HepG2 (cell line): Measurements from ENCODE around the gene SCFD2. TPM values are rescaled to one million over a fixed set of nuclear protein-coding genes. Genes with fewer than 3 reads are reported as not detected.

ENCODE experiments used
- ATAC-seq: fragments of 200-7000 bp; cut with Tn5 transposase; 3 replicates; pipeline ENCODE4 v1.9.1; 2020; ENCODE audit warnings: mild to moderate bottlenecking, moderate library complexity
- BruUV-seq: library from RNA; stranded (reverse); fragments of 400-500 nt; replicated peaks from 2 replicates; lab custom pipeline; 2021; lab: Mats Ljungman, UMichigan
- CTCF ChIA-PET: fragments of 300-600 bp; formaldehyde crosslinking; extraction: SDS; loops from one replicate; lab custom pipeline; 2021; ENCODE audit warnings: low total read pairs, inconsistent platforms, low intra/inter-chr PET ratio; lab: Yijun Ruan, JAX
- POLR2A ChIA-PET: fragments of 350-600 bp; sonication (Branson Sonifier 250); formaldehyde crosslinking; loops from one replicate; lab custom pipeline; 2020; ENCODE audit warnings: antibody characterized with exemption, inconsistent platforms; lab: Yijun Ruan, JAX
- DNase-seq: peaks from one replicate; pipeline ENCODE4 v3.0.0-alpha.2; 2015; ENCODE audit warnings: low spot score
- FAIRE-seq: peaks from 3 replicates; lab custom pipeline; 2011; peaks lifted over from hg19 to GRCh38; lab: Jason Lieb, UNC
- H2AFZ ChIP-seq: one replicate; pipeline ENCODE4 v1.6.1; 2011; ENCODE audit warnings: low read length, inconsistent platforms
- H3K27ac ChIP-seq: fragments of 300-600 bp; 3 replicates; pipeline ENCODE4 v1.8.0; 2011; ENCODE audit warnings: mixed run types, mild to moderate bottlenecking, mixed read lengths, low read length, inconsistent platforms; ENCODE audit not compliant: insufficient read depth; ENCODE audit errors: extremely low read length
- H3K27me3 ChIP-seq, 2 experiments: fragments of 200-600 bp in 1 of 2; 2 replicates in 1 of 2; 3 replicates in 1 of 2; pipeline versions ENCODE4 v1.6.0 to v1.8.0; 2011; ENCODE audit warnings: low read length in 2 of 2, mild to moderate bottlenecking in 2 of 2, moderate library complexity in 2 of 2, inconsistent platforms in 1 of 2; ENCODE audit not compliant: insufficient read depth in 2 of 2, control insufficient read depth in 1 of 2
- H3K36me3 ChIP-seq, 2 experiments: fragments of 200-600 bp in 1 of 2; replicated peaks in 1 of 2; 2 replicates in 1 of 2; 3 replicates in 1 of 2; pipeline versions ENCODE4 v1.5.1 to v1.8.0; 2011; ENCODE audit warnings: low read length in 2 of 2, inconsistent platforms in 1 of 2; ENCODE audit not compliant: insufficient read depth in 2 of 2, control insufficient read depth in 1 of 2
- H3K4me1 ChIP-seq: 2 replicates; pipeline ENCODE4 v1.5.1; 2012; ENCODE audit warnings: low read length, inconsistent platforms; ENCODE audit not compliant: insufficient read depth
- H3K4me2 ChIP-seq: 2 replicates; pipeline ENCODE4 v1.6.0; 2011; ENCODE audit warnings: low read depth, low read length, inconsistent platforms
- H3K4me3 ChIP-seq, 3 experiments: fragments of 200-600 bp in 1 of 3; sonication (generic), shearing (Covaris generic) in 1 of 3; replicated peaks in 1 of 3; 2 replicates each; pipeline ENCODE4 v1.5.1; 2011 to 2016; ENCODE audit warnings: low read length in 3 of 3, inconsistent platforms in 2 of 3, low read depth in 2 of 3, mild to moderate bottlenecking in 2 of 3, control low read depth in 1 of 3, mixed read lengths in 1 of 3; ENCODE audit not compliant: insufficient read depth in 1 of 3
- H3K79me2 ChIP-seq: one replicate; pipeline ENCODE4 v1.6.1; 2011; ENCODE audit warnings: low read length, inconsistent platforms; ENCODE audit not compliant: insufficient read depth
- H3K9ac ChIP-seq: 2 replicates; pipeline ENCODE4 v1.6.0; 2011; ENCODE audit warnings: mild to moderate bottlenecking, low read depth, low read length, inconsistent platforms; ENCODE audit not compliant: insufficient read depth
- H3K9me3 ChIP-seq: 2 replicates; pipeline ENCODE4 v1.5.1; 2012; ENCODE audit warnings: mild to moderate bottlenecking, low read length
- H4K20me1 ChIP-seq: 2 replicates; pipeline ENCODE4 v1.6.0; 2011; ENCODE audit warnings: inconsistent platforms, mild to moderate bottlenecking, low read length, moderate library complexity; ENCODE audit not compliant: insufficient read depth
- EHMT2 ChIP-seq: fragments of 200-600 bp; sonication (generic); IDR thresholded peaks from 2 replicates; pipeline ENCODE4 v1.7.0; 2017; ENCODE audit warnings: antibody characterized with exemption, low read depth, low read length, borderline replicate concordance
- FIP1L1 ChIP-seq: fragments of 200-400 bp; formaldehyde crosslinking; IDR thresholded peaks from 2 replicates; pipeline ENCODE4 v1.6.1; 2018; ENCODE audit warnings: low read depth, mild to moderate bottlenecking, low read length, moderate library complexity, borderline replicate concordance; ENCODE audit not compliant: insufficient read depth
- FOXJ3 ChIP-seq: sonication (generic); formaldehyde crosslinking; IDR thresholded peaks from 2 replicates; pipeline ENCODE4 v1.4.0; 2020; ENCODE audit warnings: missing genetic modification reagents, mild to moderate bottlenecking, borderline replicate concordance
- FOXP1 ChIP-seq, 2 experiments: fragments of 450-650 bp in 1 of 2; IDR thresholded peaks; 2 replicates each; pipeline ENCODE4 v1.6.1; 2017 to 2018; ENCODE audit warnings: antibody characterized with exemption in 1 of 2
- GFI1 ChIP-seq: sonication (generic); formaldehyde crosslinking; IDR thresholded peaks from 2 replicates; pipeline ENCODE4 v1.5.0; 2020; ENCODE audit warnings: missing genetic modification reagents, mild to moderate bottlenecking, borderline replicate concordance
- HNF4G ChIP-seq, 2 experiments: sonication (generic) in 1 of 2; formaldehyde crosslinking in 1 of 2; IDR thresholded peaks; 2 replicates each; pipeline versions ENCODE4 v1.4.0 to v1.6.1; 2011 to 2020; ENCODE audit warnings: borderline replicate concordance in 2 of 2, low read depth in 2 of 2, mild to moderate bottlenecking in 2 of 2, low read length in 1 of 2, missing genetic modification reagents in 1 of 2, moderate library complexity in 1 of 2
- JUN ChIP-seq: sonication (generic); formaldehyde crosslinking; IDR thresholded peaks from 2 replicates; pipeline ENCODE4 v1.4.0; 2020; ENCODE audit warnings: mild to moderate bottlenecking, missing genetic modification reagents
- PCBP2 ChIP-seq: fragments of 200-400 bp; formaldehyde crosslinking; optimal IDR thresholded peaks from 2 replicates; pipeline ENCODE3; 2018; ENCODE audit warnings: low read length, low read depth; ENCODE audit not compliant: poor library complexity, severe bottlenecking
- RBFOX2 ChIP-seq: fragments of 200-400 bp; formaldehyde crosslinking; IDR thresholded peaks from 2 replicates; pipeline ENCODE4 v1.6.1; 2017; ENCODE audit warnings: low read depth, mild to moderate bottlenecking, low read length
- YY1 ChIP-seq: IDR thresholded peaks from 2 replicates; pipeline ENCODE4 v1.6.1; 2011; ENCODE audit warnings: low read length, low read depth, moderate library complexity, mild to moderate bottlenecking; ENCODE audit not compliant: insufficient read depth, insufficient replicate concordance
- ZBTB1 ChIP-seq: sonication (generic); formaldehyde crosslinking; IDR thresholded peaks from 2 replicates; pipeline ENCODE4 v1.4.0; 2020; ENCODE audit warnings: missing genetic modification reagents, borderline replicate concordance
- ZFP36L2 ChIP-seq: sonication (generic); formaldehyde crosslinking; IDR thresholded peaks from 2 replicates; pipeline ENCODE4 v1.4.0; 2020; ENCODE audit warnings: missing genetic modification reagents
- ZNF652 ChIP-seq: IDR thresholded peaks from 2 replicates; pipeline ENCODE4 v1.6.1; 2016; ENCODE audit warnings: low read depth, borderline replicate concordance
- ZNF660 ChIP-seq: sonication (generic); formaldehyde crosslinking; IDR thresholded peaks from 2 replicates; pipeline ENCODE4 v1.5.1; 2020; ENCODE audit warnings: mild to moderate bottlenecking, low read depth, missing genetic modification reagents, borderline replicate concordance
- ZSCAN9 ChIP-seq: IDR thresholded peaks from 2 replicates; pipeline ENCODE4 v1.6.1; 2016; ENCODE audit warnings: borderline replicate concordance
- WGBS: methylation state at CpG from one replicate; pipeline ENCODE4 v1.1.6; 2017; ENCODE audit warnings: low lambda C conversion rate; 5-methylcytosine and 5-hydroxymethylcytosine counted together
- in situ Hi-C: cut with HindIII; loops from 2 replicates; pipeline ENCODE4 v1.10.0; 2017; ENCODE audit warnings: low pct_unique_long_range_greater_than_20kb; ENCODE audit not compliant: extremely low pct_ligation_motif_present
- intact Hi-C: fragments of 100-400 bp; cut with micrococcal nuclease; formaldehyde crosslinking; loops from one replicate; pipeline ENCODE4 v1.10.0; 2022; ENCODE audit not compliant: unreplicated experiment
- polyA plus RNA-seq, 8 experiments: library from polyadenylated mRNA; depleted of rRNA in 3 of 8; stranded (reverse) in 7 of 8; unstranded in 1 of 8; fragments of >200 nt; fragmentation: Illumina TruSeq in 4 of 8; extraction: Trizol in 4 of 8; gene quantifications; 2 replicates each; pipeline versions ENCODE4 v1.2.1 to v1.2.3, GENCODE V29; 2011 to 2016; ENCODE audit warnings: low read depth in 4 of 8, missing spikeins in 1 of 8, mixed read lengths in 1 of 8; ENCODE audit not compliant: insufficient read depth in 1 of 8
- total RNA-seq, 5 experiments: library from RNA; depleted of rRNA; stranded (reverse); fragments of >200 nt; fragmentation: Illumina TruSeq; extraction: Trizol; gene quantifications; 2 replicates each; pipeline ENCODE4 v1.2.3, GENCODE V29; 2016; ENCODE audit warnings: low read depth in 1 of 5
- TF ChIP-seq, protein P1 (sequence below): sonication (generic); formaldehyde crosslinking; IDR thresholded peaks from 2 replicates; pipeline ENCODE4 v1.5.1; 2020; ENCODE audit warnings: missing genetic modification reagents, mild to moderate bottlenecking, borderline replicate concordance
- TF ChIP-seq, protein P2 (sequence below): sonication (generic); formaldehyde crosslinking; IDR thresholded peaks from 2 replicates; pipeline ENCODE4 v1.5.1; 2020; ENCODE audit warnings: missing genetic modification reagents, mild to moderate bottlenecking, borderline replicate concordance
- TF ChIP-seq, protein P3 (sequence below): sonication (generic); formaldehyde crosslinking; IDR thresholded peaks from 2 replicates; pipeline ENCODE4 v1.5.0; 2020; ENCODE audit warnings: mild to moderate bottlenecking, missing genetic modification reagents

SCFD2 gene
- total and polyA plus RNA-seq, 2 of the 13 experiments (the other 11 are each of a cell fraction or from before 2014, with no cell fraction given): 4.6 to 15.6 TPM

DNA sequence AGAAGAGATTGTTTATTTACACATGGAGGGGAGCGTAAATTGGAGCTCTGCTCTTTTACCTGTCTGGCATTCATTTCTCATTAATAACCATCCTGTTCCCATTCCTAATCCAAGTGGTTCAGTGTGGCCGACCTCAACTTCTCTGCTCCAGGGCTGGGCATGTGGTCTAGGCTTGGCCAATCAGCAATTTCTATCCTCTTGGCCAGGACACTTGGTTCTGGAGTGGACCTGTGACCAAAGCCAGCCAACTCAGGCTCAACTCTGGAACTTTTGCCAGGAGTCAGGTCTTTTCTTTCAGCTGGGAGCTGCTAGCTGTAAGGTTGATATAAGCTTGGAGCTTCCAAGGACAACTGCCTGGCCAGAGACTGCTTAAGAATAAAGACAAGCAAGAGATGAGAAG is 519.4 kb downstream of the SCFD2 start:
- no peaks in the 10 kb centered on the region for H3K36me3 ChIP-seq
- TF ChIP-seq FOXJ3 (CRISPR knock-in tag) (no peak), EHMT2 (no peak), ZFP36L2 (CRISPR knock-in tag) (no peak), ZSCAN9 (CRISPR knock-in tag) (no peak), ZBTB1 (CRISPR knock-in tag) (no peak), FOXP1 (IDR thresholded peaks at IDR 0.05) (no peak), FOXP1 (CRISPR knock-in tag; IDR thresholded peaks at IDR 0.05) (no peak), FIP1L1 (no peak), ZNF652 (CRISPR knock-in tag) (no peak), JUN (CRISPR knock-in tag) (no peak), PCBP2 (no peak), HNF4G (IDR thresholded peaks at IDR 0.05; ENCODE audit: borderline replicate concordance, low read depth, low read length) (no peak), HNF4G (CRISPR knock-in tag; IDR thresholded peaks at IDR 0.05; ENCODE audit: borderline replicate concordance, low read depth) (no peak), ZNF660 (no peak), RBFOX2 (no peak), YY1 (no peak), GFI1 (CRISPR knock-in tag) (no peak)
- TF ChIP-seq, protein P1, sequence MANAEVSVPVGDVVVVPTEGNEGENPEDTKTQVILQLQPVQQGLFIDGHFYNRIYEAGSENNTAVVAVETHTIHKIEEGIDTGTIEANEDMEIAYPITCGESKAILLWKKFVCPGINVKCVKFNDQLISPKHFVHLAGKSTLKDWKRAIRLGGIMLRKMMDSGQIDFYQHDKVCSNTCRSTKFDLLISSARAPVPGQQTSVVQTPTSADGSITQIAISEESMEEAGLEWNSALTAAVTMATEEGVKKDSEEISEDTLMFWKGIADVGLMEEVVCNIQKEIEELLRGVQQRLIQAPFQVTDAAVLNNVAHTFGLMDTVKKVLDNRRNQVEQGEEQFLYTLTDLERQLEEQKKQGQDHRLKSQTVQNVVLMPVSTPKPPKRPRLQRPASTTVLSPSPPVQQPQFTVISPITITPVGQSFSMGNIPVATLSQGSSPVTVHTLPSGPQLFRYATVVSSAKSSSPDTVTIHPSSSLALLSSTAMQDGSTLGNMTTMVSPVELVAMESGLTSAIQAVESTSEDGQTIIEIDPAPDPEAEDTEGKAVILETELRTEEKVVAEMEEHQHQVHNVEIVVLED (CRISPR knock-in tag): no peak
- TF ChIP-seq, protein P2, sequence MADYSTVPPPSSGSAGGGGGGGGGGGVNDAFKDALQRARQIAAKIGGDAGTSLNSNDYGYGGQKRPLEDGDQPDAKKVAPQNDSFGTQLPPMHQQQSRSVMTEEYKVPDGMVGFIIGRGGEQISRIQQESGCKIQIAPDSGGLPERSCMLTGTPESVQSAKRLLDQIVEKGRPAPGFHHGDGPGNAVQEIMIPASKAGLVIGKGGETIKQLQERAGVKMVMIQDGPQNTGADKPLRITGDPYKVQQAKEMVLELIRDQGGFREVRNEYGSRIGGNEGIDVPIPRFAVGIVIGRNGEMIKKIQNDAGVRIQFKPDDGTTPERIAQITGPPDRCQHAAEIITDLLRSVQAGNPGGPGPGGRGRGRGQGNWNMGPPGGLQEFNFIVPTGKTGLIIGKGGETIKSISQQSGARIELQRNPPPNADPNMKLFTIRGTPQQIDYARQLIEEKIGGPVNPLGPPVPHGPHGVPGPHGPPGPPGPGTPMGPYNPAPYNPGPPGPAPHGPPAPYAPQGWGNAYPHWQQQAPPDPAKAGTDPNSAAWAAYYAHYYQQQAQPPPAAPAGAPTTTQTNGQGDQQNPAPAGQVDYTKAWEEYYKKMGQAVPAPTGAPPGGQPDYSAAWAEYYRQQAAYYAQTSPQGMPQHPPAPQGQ (CRISPR knock-in tag): no peak
- TF ChIP-seq, protein P3, sequence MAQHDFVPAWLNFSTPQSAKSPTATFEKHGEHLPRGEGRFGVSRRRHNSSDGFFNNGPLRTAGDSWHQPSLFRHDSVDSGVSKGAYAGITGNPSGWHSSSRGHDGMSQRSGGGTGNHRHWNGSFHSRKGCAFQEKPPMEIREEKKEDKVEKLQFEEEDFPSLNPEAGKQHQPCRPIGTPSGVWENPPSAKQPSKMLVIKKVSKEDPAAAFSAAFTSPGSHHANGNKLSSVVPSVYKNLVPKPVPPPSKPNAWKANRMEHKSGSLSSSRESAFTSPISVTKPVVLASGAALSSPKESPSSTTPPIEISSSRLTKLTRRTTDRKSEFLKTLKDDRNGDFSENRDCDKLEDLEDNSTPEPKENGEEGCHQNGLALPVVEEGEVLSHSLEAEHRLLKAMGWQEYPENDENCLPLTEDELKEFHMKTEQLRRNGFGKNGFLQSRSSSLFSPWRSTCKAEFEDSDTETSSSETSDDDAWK (CRISPR knock-in tag): no peak
- in situ Hi-C loops (no loop called here), intact Hi-C loops (no loop called here)
- H3K4me3 ChIP-seq: no peak overlapping the region
- BruUV-seq: no TSS peak
- no peak overlapping the region for H3K27ac ChIP-seq
- POLR2A ChIA-PET: no interaction called here
- H3K9ac ChIP-seq: no peak overlapping the region
- DNase-seq: no peak
- FAIRE-seq: no peak
- CTCF ChIA-PET: no interaction called here
- WGBS: 34% methylated on average over 2 of the region's 2 CpGs
- H3K4me1 ChIP-seq: peaks cover 18% of the 10 kb centered on the region
- no peaks in the 10 kb centered on the region; a peak in 2 of 5 replicates for H3K27me3 ChIP-seq
- no peaks in the 10 kb centered on the region for H3K79me2 ChIP-seq
- no peak for ATAC-seq
- H2AFZ ChIP-seq: no peak overlapping the region
- H3K9me3 ChIP-seq: no peaks in the 10 kb centered on the region
- H3K4me2 ChIP-seq: no peak overlapping the region
- no peaks in the 10 kb centered on the region for H4K20me1 ChIP-seq
